AG08396 (cell line): ENCODE measurements around the gene NES.
"Not testable (repeated sequence)": the region's sequence is repeated elsewhere in the genome, so short reads cannot be mapped to it uniquely, and the experiment has no call there.

Experiments used
- DNase-seq: peaks from one replicate; pipeline ENCODE4 v3.0.0; 2012; ENCODE audit warnings: low spot score, mixed read lengths

NES gene

DNA sequence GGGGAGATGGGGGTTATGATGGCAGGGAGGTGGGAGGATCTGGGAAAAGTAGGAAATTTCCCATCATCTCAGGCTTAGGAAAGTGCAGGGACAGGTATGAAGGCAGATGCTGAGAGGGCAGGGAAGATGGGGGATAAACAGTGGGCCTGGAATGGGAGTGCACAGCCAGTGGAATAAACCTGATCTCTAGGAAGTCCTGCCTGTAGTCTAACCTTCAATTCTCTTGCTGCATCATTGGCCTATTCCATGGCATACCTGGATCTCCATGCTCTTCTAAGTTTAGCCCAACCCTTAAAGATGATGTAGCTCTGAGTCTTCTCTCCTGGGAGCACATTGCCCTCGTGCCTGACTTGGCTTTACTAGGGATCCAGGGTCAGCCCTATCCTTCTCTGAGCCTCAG, 32.6 kb downstream of the NES start:
- DNase-seq, result no peak

DNA sequence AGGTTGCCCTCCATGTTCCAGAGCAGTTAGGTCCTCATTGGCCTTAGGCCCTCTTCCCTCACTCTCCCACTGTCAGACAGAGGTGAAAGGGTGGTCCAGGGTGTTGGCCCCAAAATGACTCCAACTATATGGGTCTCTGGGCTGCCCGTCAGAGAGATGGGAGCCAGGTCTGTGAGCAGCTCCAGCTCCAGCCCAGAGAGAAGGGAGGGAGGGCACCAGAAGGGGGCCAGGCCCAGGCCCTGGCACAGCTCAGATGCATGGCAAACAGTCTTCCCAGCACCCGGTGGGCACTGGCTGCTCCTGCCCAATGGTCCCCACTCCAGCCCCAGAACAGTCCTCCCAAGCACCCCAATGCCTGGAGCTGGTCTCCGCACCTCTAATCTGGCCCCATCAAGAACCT, 33.1 kb downstream of the NES start:
- no peak for DNase-seq

DNA sequence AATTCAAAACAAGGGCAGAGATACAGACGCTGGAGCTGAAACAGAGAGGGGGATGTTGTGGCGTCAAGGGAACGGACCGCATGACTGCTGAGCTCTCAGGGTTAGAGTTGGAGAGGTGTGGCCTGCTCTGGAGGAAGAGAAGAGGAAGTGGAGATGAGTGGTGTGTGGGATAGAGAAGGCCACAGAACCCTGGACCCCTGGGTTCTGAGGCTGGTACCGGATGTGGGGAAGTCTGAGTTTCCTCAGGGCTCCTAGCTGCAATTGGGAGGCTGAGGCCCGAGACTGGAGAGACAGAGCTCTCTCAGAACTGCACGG, 33.5 kb downstream of the NES start:
- no peak for DNase-seq

DNA sequence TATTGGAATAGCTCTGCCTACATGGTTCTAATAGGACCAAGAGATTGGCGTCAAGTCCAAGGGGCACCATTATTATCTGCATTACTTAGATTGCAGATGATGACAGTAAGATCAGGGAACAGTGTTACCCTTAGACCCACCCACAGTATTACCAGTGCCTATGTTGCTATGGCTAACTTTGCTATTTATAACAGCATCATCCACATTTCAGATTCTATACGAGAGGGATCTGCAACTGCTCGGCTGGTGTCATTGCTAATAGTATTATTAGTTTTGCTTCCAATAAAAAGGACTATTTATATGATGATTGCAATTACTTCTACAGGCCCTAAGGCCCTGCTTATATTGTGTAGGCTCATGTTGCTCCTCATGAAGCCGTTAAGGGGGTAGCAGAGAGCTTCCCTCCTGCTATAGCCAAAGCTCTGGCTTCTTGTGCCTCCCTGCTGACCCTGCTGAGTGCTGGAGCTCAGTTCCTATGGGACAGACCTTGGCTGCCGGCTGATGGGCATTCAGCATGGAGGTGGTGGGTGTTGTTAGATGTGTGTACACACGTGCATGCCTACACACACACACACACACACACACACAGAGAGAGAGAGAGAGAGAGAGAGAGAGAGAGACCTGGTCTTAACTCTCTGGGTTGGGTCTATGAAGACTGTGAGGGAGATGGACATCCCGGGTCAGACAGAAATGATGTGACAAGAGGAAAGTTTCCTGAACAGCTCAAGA, 34.0 kb downstream of the NES start:
- DNase-seq, result no peak

DNA sequence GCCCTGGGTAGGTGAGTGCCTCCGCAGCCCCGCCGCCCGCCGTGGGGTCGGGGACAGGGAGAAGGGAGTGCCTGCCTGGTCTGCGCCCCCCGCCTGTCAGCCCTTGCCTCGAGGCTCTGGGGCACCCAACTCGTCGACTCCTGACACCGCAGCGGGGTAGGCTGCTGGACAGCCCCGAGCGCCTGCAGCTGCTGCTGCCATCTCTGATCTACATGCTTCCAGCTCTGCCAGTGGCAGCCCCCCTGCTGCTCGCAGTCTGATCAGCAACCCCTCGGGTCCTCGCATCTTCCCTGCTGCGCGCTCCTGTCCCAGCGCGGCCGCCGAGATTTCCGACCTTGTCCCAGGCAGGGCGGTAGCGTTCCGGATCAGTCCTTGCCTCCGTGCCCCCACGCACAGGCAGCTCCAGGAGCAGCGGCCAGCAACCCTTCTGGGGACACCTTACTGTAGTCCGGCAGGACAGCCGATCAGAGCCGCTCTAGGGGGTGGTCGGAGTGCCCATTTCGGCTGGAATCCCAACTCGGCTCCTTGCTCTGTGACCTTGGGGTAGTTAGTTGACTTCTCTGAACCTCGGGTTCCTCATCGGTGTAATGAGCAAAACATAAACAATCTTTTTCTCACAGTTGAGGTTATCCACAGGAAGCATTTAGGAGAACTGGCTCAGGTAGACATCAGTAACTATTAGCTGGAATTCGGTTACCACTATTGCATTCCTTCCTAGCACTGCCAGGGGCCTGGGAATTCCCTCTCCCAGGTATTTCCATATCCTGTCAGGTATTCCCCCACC, 34.8 kb downstream of the NES start:
- DNase-seq, result no peak

DNA sequence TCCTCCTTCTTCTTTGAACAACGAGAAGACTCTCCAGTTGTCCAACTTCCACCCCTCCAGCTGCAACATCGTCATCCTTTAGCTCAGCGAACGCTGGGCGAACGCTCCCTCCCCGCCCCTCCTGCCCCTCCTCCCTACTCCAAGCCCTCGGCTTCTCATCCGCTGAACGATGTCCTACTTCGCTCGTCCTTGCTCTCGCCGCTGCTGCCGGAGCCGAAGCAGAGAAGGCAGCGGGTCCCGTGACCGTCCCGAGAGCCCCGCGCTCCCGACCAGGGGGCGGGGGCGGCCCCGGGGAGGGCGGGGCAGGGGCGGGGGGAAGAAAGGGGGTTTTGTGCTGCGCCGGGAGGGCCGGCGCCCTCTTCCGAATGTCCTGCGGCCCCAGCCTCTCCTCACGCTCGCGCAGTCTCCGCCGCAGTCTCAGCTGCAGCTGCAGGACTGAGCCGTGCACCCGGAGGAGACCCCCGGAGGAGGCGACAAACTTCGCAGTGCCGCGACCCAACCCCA, 35.4 kb downstream of the NES start, which contains the start of gene BCAN:
Gene BCAN (plus strand): TSS at position 357 of the 504 bp plus-strand sequence. CDS start 3,938 bp downstream, outside the sequence.
- peak; percentile 56 for DNase-seq

DNA sequence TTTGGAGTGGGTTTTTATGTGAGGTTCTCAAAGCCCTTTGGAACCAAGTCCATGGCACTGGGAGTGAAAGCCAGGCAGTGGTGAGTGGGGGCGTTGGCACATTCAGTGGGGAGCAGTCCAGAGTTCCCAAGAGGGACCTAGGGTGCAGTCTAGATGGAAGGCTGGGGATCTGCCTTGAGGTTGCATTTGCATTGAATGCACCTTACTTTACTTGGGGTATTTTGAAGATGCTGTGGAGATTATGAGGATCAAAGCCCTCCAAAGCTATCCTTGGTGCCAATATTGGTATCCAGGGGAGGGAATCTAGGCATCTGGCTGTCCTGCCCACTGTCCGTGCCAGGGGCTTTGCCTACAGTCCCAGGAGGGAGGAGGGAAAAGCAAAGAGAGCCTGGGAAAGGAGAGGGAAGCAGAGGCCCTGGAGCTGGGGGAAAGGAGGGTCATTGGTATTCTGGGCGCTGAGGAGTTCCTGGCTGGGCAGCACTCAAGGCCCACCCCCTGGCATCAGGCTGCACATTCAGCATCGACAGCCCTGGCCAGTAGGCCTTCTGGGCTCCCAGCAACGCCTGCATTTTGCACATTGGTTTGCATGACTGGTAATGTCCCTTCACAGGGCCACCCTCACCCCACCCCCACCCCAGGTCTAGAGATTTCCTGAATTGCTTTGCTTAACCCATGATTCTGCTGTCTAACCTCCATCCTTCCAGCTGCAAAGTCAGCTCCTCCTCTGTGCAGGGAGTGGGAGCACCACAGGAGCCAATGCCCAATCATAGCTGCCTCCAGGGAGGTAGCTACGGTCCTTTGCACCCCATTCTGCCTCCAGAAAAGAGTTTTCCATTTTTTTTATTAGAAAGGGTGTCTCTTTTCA, 36.1 kb downstream of the NES start:
- no peak for DNase-seq

DNA sequence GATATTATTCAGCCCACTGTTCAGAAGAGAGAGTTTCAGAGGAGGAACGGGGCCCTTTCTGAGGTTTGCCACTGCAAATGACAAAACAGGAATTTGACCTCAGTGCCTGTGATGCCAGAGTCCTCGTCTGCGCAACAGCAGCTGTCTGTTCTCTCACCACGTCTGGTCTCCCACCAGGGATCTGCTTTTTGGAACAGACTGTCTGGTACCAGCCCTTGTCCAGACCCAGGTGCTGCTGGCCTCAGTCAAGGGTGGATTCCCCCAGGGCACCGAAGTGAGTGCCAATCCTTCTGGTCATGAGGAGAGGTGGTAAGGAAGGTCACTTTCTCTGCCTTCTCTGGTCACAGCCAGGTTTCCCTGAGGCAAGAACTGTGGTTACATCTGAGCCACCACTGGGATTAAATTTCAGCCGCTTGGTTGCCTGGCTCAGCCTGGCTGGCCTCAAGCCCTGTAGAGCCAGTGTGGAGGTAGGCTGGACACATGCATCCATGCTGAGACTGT, 37.6 kb downstream of the NES start:
- DNase-seq, result no peak

DNA sequence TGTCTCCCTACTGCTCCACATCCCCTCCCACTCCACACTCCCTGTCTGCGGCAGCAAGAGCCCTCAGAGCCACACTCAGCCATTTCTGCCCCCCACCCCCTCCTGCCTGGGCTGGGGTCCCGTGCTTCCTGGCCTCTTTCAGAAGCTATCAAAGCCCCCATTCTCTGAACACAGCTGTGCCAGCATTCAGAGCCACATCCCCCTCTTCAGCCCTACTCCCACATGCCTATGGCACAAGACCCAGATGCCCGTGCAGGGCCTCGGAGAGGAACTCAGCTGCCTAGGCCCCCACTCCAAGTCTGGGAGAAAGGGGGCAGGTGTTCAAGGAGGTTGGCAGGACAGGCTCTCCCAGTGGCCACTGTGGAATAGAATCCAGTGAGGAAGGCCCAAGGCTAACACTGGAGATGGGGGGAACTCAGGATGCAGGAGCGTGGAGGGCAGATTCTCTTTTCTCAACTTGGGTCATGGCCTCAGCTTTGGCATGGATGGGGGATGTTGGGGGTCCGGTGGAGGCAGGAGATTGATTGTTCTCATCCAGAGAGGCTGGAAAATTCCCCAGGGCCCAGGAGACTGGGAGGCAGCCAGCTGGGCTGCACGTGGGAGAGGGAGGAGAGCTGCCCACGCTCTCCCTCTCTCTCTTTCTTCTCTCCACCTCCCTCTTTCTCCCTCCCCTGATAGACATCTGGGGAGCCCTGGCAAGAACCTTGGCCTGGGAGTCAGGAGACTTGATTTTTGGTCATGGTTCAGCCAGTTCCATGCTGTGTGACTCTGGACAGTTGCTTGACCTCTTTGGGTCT, 38.8 kb downstream of the NES start:
- DNase-seq, result no peak

DNA sequence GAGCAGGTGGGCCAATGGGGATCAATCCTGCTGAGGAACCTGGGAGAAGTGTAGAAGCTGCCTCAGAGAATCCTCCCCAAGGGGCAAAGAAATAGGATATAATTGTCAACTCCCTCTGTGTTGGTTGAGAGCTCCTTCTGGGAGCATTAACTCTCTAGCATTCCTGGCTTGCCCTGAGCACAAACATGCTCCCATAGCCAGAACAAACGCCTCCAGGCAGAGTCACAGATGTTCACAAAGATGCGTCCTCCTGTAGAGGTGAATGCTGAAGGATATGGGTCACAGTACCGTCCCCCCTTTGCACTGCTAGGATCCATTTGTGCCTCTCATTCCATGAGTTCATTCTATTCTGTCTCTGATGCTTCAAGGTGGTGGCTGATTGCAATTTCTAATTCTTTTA, 44.9 kb downstream of the NES start:
- DNase-seq, result no peak

DNA sequence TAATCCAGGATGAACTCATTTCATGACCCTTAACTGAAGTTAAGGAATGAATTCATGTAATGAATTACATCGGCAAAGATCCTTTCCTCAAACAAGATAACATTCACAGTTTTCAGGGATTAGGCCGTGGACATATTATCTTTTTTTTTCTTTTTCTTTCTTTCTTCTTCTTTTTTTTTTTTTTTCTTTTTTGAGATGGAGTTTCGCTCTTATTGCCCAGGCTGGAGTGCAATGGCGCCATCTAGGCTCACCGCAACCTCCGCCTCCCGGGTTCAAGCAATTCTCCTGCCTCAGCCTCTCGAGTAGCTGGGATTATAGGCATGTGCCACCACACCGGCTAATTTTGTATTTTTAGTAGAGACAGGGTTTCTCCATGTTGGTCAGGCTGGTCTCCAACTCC, 46.1 kb downstream of the NES start:
- not testable (repeated sequence) for DNase-seq

DNA sequence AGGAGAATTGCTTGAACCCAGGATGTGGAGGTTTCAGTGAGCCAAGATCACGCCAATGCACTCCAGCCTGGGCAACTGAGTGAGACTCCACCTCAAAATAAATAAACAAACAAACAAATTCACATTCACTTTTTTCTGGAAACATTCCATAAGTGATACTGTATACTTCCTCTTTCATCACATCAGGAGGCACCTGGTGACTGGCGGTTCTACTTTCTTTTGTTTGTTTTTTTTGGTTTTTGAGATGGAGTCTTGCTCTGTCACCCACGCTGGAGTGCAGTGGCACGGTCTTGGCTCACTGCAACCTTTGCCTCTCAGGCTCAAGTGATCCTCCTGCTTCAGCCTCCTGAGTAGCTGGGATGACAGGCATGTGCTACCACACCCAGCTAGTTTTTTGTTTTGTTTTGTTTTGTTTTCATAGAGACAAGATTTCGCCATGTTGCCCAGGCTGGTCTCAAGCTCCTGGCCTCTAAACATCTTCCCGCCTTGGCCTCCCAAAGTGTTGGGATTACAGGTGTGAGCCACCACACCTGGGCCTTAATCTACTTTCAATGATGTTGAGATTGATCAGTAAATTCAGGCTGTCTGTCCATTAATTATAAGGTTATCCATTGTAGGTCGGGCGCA, 47.3 kb downstream of the NES start:
- DNase-seq, result no peak

DNA sequence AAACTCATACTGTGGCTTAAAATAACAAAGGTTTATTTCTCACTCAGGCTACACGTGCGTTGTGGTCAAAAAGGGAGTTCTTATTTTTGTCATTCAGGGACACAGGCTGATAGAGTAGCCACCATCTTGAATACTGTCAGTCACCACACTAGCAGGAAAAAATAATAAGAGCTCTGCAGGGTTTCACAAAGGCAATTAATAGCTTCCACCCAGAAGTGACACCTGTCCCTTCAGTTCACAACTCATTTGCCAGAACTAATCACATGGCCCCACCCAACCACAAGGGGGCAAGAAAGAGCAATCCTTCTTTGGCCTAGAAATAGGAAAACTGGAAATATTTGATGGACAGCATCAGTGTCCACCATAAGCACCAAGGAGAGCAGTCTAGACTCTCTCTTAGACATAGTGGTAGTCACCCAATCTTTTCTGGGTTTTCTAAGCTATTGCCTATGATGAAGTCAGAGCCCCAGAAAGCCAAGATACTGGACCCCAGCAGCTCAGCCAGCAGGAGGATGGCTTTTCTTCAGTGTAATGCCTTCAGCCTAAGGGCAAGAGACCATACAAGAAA, 49.8 kb downstream of the NES start:
- DNase-seq, result peak; percentile 59

DNA sequence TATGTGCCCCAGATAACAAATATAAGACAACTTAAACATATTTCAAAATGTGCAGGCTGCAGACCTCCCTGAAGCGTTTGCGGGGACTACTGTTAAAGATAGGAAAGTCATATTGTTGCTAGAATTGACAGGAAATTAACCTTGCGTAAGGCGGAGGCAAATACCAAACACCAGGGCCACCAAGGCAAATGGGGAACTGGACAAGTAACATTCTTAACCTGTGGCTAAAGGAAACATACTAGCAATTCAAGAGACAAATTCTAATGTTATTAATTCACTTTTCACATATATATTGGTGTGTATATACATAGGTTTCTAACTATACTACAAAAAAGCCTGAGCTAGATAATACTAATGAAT, 51.1 kb downstream of the NES start:
- no peak for DNase-seq

DNA sequence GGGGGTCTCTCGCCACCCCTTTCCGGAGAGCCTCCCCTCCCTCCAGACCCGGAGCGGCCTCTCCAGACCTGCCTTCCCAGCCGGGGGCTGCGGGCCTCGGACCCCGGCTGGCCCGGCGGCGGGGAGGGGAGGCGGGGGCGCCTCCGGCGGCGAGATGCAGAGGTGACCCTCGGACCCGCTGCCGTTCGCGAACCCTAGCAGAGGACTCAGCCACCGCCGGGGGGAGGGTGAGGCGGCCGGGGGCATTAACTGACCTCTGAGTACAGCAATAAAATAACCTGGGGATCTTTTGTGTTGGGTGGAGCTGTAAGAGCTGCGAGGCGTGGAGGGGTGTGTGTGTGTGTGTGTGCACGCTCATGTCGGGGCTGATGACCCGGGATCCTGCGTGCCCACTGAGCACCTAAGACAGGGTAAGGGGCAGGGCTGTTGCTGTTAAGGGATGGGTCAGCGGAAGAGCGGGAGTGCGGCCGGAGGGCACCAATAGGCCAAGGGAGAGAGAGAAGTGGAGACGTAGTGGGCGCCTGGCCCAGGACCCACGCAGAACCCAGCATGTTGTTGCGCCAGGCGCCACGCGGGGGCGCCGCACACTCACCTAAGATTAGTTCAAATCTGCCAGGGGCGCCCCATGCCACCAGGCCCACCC, 51.6 kb downstream of the NES start:
- peak; percentile 57 for DNase-seq

DNA sequence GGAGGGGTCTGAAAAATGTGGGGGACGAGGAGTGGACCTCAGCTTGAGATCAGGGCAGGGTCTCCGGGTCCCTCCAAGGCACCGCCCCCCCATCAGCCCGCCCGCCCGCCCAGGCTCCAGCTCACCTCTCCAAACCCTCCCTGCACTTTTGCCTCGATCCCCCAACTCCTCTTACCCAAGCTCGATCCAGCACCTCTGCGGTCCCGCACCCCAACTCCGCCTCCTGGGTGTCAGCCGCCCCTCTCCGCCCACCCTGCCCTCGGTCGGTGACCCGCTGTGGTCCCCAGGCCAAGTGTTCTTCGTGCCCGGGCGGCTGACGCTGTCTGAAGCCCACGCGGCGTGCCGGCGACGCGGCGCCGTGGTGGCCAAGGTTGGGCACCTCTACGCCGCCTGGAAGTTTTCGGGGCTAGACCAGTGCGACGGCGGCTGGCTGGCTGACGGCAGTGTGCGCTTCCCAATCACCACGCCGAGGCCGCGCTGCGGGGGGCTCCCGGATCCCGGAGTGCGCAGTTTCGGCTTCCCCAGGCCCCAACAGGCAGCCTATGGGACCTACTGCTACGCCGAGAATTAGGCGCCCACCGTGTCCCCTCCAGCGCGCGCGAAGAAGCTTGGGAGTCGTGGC, 52.3 kb downstream of the NES start:
- no peak for DNase-seq

DNA sequence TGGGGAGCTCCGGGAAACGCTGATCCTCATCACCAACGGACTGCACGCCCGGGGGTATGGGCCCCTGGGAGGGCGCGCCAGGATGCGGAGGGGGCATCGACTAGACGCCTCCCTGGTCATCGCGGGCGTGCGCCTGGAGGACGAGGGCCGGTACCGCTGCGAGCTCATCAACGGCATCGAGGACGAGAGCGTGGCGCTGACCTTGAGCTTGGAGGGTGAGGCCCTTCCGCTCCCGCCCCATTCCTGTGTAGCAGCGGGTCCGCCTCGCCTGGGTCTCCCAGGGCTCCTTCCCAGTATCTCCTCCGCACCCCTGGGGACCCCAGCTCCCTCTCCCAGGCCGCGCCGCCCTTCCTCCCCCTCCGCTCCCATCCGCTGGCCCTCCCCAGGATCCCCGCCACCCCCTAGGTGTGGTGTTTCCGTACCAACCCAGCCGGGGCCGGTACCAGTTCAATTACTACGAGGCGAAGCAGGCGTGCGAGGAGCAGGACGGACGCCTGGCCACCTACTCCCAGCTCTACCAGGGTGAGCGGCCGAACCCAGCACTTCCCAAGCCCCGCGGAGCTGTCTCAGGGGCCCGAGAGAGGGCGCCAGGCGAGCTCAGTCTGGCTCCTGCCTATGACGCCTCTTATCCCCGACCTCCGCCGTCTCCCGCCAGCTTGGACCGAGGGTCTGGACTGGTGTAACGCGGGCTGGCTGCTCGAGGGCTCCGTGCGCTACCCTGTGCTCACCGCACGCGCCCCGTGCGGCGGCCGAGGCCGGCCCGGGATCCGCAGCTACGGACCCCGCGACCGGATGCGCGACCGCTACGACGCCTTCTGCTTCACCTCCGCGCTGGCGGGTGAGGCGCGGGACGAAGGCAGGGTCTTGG, 53.0 kb downstream of the NES start:
- peak; percentile 66 for DNase-seq

DNA sequence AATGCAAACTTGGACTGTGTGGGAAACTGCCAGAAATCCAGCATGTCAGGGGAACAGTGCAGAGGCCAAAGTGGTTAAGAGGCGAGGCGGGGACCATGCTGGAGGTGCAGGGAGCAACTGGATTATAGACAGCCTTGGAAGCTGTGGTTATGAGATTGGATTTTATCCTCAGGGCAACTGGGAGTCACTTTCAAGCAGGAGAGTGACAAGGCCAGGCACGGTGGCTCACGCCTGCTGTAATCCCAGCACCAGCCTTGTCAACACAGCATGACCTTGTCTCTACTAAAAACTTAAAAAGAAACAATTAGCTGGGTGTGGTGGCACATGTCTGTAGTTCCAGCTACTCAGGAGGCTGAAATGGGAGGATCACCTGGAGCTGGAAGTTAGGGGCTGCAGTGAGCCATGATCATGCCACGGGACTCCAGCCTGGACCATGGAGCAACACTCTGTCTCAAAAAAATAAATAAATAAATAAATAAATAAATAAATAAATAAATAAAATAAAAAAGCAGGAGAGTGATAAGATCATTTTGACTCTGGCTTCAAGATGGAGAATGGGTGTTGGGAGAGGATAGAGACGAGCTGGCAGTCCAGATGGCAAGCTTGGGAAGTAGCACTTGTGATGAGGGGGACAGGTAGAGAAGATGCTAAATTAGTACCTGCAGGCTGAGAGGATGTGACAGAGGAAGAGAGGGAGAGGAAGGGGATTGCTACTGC, 54.5 kb downstream of the NES start:
- no peak for DNase-seq
